HG03571 (cell line): ENCODE results near the gene REG1A.

Source experiments
- ATAC-seq: cut with Tn5 transposase; IDR thresholded peaks from one replicate; pipeline ENCODE4 v1.9.1; 2021; ENCODE audit not compliant: unreplicated experiment

The REG1A gene

DNA sequence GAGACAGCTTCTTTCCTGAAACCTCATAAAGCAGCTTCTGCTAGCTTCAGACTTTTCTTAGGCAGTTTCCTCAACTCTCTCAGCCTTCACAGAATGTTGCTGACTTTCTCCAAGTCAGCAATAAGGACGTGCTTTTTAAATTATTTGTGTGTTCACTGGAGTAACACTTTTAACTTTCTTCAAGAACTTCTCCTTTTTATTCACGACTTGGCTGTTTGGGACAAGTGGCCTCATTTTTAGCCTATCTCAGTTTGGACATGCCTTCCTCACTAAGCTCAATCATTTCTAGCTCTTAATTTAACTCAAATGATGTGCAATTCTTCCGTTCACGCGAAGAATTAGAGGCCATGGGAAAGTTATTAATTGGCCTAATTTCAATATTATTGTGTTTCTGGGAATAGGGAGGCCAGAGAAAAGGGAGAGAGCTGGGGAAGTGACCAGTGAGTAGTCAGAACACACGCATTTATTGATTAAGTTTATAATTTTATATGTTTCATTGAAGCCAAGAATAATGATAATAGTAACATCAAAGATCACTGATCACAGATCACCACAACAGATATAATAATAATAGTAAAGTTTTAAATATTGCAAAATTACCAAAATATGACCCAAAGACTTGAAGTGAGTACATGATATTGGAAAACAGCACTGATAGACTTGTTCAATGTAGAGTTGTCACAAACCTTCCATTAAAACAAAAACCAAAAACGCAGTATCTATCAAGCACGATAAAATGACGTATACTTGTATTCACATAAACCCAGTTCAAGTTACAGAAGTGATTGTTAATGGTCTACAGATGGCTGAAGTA, 4.8 kb downstream of the REG1A start:
- ATAC-seq: no peak

DNA sequence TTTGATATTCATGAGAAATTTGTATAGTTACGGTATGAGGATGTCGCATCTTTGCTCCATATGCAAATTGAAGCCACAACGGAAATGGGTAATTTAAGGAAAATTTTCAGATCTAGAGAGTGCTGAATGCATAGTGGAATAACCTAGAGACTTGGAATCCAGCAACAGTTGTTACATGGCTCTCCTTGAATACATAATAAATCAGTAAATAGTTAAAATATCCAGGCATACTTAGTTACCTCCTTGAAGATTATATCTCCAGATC, 5.4 kb downstream of the REG1A start:
- no peak for ATAC-seq

DNA sequence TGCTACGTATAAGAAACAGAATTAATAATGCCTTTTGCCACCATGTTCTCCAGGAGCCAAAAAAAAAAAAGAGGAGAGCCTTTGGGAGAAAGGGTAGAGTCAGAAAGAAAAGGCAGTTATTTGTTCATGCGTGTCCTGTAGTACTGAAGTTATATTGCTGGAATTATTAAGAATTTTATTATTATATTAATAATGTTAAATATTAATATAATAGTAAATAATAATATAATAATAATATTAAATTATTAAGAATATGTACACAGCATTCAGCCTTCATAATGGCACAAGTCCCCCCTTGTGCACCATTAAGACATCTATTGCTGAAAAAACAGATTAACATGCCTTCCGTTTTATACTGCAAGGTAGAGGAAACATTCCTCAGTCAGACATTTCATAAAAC, 8.1 kb downstream of the REG1A start:
- ATAC-seq: no peak

DNA sequence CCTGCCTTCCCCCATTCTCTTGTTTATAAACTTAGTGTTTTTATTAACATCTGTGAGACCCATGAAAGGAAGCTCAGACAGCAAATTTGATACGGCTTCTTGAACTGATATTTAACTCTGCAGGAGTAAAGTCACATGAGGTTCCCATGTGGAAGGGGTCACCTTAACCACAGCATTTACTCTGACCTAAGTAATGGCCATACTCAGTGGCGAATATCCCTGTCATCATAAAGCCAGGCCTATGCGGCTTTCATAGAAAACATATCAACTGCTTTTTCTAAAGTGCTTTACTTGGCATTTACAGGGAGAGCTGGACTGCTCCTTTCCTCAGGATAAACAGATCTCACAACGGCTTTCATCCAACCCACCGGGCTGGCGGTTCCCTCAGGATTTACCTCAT, 9.0 kb downstream of the REG1A start:
- ATAC-seq: no peak

DNA sequence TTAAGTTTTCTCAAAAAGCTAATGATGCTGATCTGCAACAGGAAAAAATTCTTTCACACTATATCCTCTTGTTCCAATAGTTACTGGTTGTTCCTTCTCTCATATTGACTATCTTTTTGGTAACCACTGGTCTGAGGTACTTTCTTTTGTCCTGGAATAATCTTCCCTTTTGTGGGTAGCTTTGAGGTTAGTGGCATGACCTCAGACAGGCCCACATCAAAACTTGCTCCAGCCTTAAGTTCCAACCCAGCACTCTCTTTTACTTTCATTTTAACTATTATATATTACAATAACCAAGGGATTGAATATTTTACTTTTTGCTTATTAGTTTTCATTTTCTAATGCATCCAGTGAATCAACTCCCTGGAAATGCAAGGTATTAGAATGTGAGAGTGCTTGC, 9.5 kb downstream of the REG1A start:
- no peak for ATAC-seq

DNA sequence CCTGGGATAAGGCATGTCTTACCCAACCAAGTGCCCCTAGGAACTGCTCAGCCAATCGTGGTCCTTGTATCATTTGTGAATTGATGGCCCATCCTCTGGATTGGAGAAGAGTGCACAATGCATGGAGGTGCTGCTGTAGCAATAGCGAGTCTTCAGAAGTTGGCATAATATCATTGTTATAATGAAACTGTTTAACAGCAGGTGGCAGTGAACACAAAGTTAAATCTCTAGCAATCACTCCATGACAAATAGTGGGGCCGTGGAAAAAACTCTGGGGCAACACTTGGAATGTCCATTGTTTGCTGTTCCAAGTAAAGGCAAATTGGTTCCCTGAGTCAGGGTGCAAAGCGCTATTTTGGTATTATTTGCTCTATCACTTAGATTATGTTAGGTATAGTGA, 11.4 kb downstream of the REG1A start:
- ATAC-seq: no peak

DNA sequence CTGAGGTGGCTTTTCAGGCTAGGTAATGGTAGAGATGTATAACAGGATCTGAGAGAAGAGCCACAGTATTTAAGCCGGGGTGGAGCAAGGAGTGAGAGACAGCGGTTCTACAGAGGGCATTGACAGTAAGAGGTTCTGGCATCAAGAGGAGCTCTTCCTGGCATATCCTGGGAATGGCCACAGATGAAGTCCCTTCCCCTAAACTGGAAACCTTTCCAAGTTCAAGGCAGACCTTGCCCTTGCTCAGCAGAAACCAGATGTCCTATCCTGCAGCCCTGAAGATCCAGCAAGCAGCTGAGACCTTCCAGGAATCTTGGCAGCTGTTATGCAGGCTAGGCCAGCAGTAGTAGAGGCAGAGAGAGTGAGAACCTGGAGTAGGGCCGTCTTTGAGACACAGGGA, 18.1 kb downstream of the REG1A start:
- no peak for ATAC-seq

DNA sequence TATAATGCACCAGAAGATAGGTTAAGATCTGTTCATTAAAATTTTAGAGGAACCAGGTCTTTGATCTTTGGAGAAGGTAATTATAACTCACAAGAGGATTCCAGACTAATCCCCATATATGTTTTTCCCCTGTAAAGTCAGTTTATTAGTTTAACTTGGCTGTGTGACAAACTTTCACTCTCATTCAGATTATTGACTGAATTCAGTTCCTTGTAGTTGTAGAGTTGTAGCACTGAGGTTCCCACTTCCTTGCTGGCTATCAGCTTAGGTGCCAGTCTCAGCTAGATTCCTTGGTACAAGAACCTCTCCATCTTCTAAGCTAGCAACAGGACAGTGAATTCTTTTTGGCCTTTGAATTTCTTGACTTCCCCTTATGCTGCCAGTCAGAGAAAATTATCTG, 19.1 kb downstream of the REG1A start:
- no peak for ATAC-seq

DNA sequence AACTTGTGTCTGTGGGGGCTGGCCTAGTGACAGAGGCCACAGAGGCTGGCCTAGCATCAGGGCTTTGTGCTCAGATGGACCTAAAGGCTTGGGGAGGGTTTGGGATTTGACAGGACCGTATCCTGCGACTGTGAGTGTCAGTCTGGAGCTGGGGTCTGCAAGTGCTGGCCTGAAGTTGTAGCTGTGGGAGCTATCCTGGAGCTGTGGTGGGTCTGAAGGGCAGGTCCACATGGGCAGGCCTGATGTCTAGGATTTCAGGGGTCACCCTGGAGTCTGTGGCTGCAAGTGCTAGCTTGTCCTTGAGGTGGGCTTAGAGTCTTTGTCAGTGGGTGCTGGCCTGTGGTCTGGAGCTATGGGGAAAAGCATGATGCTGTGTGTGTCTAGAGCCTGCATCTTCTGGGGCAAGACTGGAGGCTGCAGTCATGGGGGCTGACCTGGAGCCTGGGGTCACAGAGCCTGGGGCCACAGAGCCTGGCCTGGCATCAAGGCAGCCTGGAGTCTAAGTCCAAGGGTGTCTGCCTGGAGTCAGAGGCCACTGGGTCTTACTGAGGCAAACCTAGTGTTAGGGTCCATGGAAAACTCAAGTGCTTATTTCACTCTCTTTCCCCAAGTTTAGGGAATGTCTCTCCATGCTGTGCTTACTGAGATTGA, 35.7 kb downstream of the REG1A start:
- no peak for ATAC-seq

DNA sequence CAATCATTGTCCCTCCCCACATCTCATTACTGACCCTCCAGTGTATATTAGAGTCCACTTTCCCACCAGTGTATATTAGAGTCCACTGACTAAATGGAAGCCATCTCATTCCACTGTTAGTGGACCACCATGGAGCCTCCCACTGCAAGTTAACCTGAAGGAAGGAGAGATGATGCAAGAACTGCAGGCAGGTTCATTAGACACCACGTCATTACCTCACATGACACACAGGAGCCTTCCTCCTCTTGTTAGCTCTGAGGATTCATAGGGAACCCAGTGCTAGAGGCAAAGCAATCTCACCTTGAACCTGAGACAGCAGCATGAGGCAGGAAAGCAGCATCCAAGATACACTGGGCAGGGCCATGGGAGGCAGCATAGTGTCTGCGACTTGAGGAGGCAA, 38.7 kb downstream of the REG1A start:
- ATAC-seq: no peak

DNA sequence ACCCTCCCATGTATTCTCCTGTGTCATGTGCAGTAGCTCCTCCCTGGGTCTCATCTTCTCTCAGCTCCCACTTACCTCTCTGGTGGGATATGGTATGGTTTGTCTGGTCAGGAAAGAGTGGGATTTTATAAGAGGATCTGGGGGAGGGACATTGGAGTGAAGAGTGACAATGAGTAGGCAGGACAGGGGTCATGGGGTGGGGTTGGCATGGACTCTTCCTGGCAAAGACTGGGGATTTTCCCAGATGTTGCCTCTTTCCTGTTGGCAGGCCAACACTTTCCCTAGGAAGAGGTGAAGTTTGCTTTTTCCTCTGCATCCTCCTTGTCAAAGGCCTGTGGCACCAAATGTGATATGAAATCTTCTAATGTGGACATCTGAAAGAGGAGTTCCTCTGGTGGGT, 39.4 kb downstream of the REG1A start, which contains the start of gene REG3A:
Gene REG3A (minus strand): TSS at position 101 of the 400 bp plus-strand sequence. CDS start 348 bp downstream, outside the sequence.
- ATAC-seq: no peak

DNA sequence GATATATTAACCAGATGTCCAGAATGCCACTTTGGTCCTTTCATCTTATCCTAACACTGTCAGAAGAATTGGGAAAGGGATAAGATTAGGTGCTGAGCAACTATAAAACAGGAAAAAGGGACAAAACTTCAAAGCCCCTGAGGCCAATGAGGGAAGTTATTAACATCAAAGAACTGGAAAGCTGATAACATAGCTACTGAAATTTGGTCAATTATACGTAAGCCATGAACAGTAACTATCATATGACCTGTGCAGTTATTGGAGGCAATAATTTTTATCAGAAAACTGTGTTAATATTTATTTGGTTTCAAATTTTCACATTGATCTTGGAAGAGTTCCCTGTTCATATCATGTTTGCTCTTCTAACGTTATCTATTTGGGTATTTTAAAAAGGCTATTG, 41.8 kb downstream of the REG1A start:
- ATAC-seq: no peak

DNA sequence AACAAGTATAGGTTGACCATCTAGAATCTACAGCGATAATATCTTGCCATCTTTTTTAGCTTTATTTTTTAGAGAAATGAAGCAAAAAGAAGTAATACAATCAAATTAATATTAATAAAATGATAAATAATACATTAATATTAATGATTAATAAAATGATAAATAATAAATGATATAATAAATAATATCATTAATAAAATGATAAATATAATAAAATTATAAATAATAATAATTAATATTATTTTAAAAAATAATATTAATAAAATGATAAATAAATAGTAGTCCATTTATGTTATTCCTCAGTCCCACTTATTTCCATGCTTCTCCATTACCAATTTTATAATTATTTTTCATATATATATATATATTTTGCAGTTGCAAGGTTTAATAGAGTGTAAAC, 42.5 kb downstream of the REG1A start:
- ATAC-seq: no peak

DNA sequence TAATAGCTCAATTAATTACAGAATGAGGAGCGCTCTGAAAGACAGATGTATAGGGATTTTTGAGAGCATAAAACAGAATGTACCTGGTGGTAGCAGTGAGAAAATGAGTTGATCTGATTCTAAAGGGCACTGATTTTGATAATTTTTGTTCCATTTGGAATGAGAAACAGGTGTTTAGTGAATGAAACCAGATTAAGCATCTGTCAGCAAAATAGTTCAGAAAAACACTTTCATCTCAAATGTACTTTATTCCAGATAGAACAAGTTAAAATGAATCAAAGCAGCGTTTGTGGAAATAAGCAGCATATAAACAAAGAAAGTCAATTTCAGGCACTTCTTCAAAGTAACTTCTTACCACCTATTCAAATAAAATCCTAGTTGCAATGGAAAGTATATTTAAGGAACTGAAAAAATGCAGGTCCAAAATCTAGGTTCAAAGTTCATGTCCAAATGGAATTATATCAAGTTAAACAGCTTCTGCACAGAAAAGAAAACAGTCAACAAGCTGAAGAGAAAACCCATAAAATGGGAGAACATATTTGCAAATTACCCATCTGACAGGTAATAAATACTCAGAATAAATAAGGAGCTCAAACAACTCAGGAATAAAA, 51.2 kb downstream of the REG1A start:
- no peak for ATAC-seq
